GM23338 (cell line): ENCODE measurements around the gene DISP3. TPM values are rescaled to one million over a fixed set of nuclear protein-coding genes. Genes with fewer than 3 reads are reported as not detected.

Experiments
- EZH2phosphoT487 ChIP-seq: fragments of 200-600 bp; sonication (generic); IDR thresholded peaks from one replicate; pipeline ENCODE4 v1.8.1; 2018; ENCODE audit warnings: antibody characterized with exemption; ENCODE audit not compliant: unreplicated experiment
- JUNB ChIP-seq: IDR thresholded peaks from one replicate; pipeline ENCODE4 v1.6.1; 2016; ENCODE audit warnings: antibody characterized with exemption; ENCODE audit not compliant: unreplicated experiment
- NANOG ChIP-seq: IDR thresholded peaks from 2 replicates; pipeline ENCODE4 v1.6.1; 2016; ENCODE audit warnings: antibody characterized with exemption, borderline replicate concordance
- STAT1 ChIP-seq: IDR thresholded peaks from one replicate; pipeline ENCODE4 v1.6.1; 2016; ENCODE audit warnings: antibody characterized with exemption; ENCODE audit not compliant: unreplicated experiment
- ZNF114 ChIP-seq: fragments of 250-450 bp; sonication (Bioruptor Pico); IDR thresholded peaks from 2 replicates; pipeline ENCODE4 v1.5.0; 2020; ENCODE audit warnings: mild to moderate bottlenecking, moderate library complexity
- ZNF331 ChIP-seq: fragments of 250-450 bp; sonication (Bioruptor Pico); IDR thresholded peaks from 2 replicates; pipeline ENCODE4 v1.5.0; 2020; ENCODE audit warnings: low read depth, mild to moderate bottlenecking, moderate library complexity
- polyA plus RNA-seq: library from polyadenylated mRNA; unstranded; fragments of >200 nt; fragmentation: Nextera tagmentation; extraction: Ambion mirVana; gene quantifications from 2 replicates; pipeline ENCODE4 v1.2.1, GENCODE V29; 2016
- total RNA-seq: library from RNA; depleted of rRNA; stranded (reverse); fragments of >200 nt; shearing (Covaris generic); gene quantifications from 2 replicates; pipeline ENCODE4 v1.2.3, GENCODE V29; 2014
- TF ChIP-seq, protein P1 (sequence below): fragments of 250-450 bp; sonication (Bioruptor Pico); IDR thresholded peaks from 2 replicates; pipeline ENCODE4 v1.5.0; 2020; ENCODE audit warnings: mild to moderate bottlenecking, moderate library complexity
- TF ChIP-seq, protein P2 (sequence below), 2 experiments: fragments of 200-600 bp in 1 of 2; sonication (generic) in 1 of 2; conservative IDR thresholded peaks; 2 replicates each; pipeline versions ENCODE4 v1.5.1 to v1.6.1; 2016 to 2017; ENCODE audit warnings: antibody characterized with exemption in 2 of 2, low read depth in 2 of 2, mild to moderate bottlenecking in 2 of 2, moderate library complexity in 1 of 2
- TF ChIP-seq, protein P3 (sequence below): IDR thresholded peaks from 2 replicates; pipeline ENCODE4 v1.6.1; 2016; ENCODE audit warnings: antibody characterized with exemption

Gene DISP3
- total and polyA plus RNA-seq, 2 experiments from 2014 or later: 3.2 to 11.1 TPM

DNA sequence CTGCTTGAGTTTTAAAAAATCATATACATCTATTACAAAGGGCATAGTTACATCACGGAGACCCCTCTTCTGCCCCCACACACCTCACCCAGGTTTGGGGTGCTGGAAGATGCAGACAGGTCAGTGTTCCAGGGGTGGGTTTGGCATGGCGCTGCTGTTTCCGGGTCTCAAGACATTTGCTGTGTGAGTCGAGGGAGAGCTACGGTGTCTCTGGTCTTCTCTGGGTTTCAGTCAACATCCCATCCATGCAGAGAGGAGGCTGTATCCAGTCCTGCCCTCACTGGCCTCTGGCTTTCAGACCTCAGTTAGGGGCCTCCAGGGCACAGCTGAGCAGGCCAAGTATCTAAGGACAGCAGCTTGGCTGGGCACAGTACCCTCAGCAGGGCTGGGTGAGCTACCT lies 28.6 kb upstream of the DISP3 start (continued):
- TF ChIP-seq, protein P1, sequence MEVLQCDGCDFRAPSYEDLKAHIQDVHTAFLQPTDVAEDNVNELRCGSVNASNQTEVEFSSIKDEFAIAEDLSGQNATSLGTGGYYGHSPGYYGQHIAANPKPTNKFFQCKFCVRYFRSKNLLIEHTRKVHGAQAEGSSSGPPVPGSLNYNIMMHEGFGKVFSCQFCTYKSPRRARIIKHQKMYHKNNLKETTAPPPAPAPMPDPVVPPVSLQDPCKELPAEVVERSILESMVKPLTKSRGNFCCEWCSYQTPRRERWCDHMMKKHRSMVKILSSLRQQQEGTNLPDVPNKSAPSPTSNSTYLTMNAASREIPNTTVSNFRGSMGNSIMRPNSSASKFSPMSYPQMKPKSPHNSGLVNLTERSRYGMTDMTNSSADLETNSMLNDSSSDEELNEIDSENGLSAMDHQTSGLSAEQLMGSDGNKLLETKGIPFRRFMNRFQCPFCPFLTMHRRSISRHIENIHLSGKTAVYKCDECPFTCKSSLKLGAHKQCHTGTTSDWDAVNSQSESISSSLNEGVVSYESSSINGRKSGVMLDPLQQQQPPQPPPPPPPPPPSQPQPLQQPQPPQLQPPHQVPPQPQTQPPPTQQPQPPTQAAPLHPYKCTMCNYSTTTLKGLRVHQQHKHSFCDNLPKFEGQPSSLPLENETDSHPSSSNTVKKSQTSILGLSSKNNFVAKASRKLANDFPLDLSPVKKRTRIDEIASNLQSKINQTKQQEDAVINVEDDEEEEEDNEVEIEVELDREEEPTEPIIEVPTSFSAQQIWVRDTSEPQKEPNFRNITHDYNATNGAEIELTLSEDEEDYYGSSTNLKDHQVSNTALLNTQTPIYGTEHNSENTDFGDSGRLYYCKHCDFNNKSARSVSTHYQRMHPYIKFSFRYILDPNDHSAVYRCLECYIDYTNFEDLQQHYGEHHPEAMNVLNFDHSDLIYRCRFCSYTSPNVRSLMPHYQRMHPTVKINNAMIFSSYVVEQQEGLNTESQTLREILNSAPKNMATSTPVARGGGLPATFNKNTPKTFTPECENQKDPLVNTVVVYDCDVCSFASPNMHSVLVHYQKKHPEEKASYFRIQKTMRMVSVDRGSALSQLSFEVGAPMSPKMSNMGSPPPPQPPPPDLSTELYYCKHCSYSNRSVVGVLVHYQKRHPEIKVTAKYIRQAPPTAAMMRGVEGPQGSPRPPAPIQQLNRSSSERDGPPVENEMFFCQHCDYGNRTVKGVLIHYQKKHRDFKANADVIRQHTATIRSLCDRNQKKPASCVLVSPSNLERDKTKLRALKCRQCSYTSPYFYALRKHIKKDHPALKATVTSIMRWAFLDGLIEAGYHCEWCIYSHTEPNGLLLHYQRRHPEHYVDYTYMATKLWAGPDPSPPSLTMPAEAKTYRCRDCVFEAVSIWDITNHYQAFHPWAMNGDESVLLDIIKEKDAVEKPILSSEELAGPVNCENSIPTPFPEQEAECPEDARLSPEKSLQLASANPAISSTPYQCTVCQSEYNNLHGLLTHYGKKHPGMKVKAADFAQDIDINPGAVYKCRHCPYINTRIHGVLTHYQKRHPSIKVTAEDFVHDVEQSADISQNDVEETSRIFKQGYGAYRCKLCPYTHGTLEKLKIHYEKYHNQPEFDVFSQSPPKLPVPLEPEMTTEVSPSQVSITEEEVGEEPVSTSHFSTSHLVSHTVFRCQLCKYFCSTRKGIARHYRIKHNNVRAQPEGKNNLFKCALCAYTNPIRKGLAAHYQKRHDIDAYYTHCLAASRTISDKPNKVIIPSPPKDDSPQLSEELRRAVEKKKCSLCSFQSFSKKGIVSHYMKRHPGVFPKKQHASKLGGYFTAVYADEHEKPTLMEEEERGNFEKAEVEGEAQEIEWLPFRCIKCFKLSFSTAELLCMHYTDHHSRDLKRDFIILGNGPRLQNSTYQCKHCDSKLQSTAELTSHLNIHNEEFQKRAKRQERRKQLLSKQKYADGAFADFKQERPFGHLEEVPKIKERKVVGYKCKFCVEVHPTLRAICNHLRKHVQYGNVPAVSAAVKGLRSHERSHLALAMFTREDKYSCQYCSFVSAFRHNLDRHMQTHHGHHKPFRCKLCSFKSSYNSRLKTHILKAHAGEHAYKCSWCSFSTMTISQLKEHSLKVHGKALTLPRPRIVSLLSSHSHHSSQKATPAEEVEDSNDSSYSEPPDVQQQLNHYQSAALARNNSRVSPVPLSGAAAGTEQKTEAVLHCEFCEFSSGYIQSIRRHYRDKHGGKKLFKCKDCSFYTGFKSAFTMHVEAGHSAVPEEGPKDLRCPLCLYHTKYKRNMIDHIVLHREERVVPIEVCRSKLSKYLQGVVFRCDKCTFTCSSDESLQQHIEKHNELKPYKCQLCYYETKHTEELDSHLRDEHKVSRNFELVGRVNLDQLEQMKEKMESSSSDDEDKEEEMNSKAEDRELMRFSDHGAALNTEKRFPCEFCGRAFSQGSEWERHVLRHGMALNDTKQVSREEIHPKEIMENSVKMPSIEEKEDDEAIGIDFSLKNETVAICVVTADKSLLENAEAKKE (CRISPR knock-in tag): no peak
- TF ChIP-seq JUNB (no peak), ZNF331 (CRISPR knock-in tag) (no peak), STAT1 (no peak), EZH2phosphoT487 (no peak), NANOG (no peak), ZNF114 (CRISPR knock-in tag) (no peak)
- TF ChIP-seq, protein P2, sequence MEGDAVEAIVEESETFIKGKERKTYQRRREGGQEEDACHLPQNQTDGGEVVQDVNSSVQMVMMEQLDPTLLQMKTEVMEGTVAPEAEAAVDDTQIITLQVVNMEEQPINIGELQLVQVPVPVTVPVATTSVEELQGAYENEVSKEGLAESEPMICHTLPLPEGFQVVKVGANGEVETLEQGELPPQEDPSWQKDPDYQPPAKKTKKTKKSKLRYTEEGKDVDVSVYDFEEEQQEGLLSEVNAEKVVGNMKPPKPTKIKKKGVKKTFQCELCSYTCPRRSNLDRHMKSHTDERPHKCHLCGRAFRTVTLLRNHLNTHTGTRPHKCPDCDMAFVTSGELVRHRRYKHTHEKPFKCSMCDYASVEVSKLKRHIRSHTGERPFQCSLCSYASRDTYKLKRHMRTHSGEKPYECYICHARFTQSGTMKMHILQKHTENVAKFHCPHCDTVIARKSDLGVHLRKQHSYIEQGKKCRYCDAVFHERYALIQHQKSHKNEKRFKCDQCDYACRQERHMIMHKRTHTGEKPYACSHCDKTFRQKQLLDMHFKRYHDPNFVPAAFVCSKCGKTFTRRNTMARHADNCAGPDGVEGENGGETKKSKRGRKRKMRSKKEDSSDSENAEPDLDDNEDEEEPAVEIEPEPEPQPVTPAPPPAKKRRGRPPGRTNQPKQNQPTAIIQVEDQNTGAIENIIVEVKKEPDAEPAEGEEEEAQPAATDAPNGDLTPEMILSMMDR (conservative IDR thresholded peaks at IDR 0.05; ENCODE audit: low read depth in 2 of 2): no peak
- TF ChIP-seq, protein P3, sequence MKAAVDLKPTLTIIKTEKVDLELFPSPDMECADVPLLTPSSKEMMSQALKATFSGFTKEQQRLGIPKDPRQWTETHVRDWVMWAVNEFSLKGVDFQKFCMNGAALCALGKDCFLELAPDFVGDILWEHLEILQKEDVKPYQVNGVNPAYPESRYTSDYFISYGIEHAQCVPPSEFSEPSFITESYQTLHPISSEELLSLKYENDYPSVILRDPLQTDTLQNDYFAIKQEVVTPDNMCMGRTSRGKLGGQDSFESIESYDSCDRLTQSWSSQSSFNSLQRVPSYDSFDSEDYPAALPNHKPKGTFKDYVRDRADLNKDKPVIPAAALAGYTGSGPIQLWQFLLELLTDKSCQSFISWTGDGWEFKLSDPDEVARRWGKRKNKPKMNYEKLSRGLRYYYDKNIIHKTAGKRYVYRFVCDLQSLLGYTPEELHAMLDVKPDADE: no peak
